C4-2B (cell line): ENCODE results near the gene CAVIN1.

Experiments used
- ZFX ChIP-seq: fragments of 450-650 bp; IDR thresholded peaks from 2 replicates; pipeline ENCODE4 v1.6.1; 2017
- TF ChIP-seq, protein P1 (sequence below): fragments of 450-650 bp; conservative IDR thresholded peaks from 2 replicates; pipeline ENCODE4 v1.5.1; 2017; ENCODE audit warnings: mild to moderate bottlenecking

DNA sequence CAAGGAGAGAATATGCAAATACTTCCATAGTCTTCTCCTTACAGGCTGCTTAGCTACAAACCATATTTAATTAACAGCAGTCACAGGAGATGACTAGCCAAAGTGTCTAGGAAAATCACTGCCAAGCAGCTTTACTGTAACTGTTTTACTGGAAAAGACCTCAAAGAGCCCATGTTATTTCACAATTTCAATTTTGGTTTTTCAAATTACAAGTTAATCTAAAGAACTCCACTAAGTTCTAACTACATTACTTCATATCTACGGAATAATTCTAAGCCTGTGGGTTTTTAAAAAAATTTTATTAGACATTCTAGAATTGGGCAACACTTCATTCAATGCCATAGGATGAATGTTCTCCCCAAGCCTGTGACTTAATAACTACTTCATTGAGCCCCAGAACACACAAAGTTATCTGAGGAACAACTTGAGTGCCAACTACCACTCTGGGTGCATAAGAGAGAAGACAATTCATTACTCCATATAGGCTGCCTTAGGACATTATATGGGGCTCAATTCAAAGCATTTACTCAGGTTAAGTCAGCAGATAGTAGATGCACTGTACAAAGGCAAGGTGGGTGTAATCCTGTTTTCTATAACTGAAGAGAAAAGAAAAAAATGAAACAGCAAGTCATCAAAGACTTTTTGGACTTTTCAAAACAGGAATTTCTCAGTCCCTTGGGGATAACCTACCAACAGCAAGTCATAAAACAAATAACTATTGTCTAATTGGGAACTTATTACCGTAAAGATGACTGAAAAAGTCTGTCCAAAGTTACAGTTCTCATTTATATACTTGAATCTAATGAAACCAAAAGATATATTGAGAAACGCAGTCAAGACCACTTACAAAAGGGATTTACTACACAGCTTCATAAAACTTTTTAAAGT lies 67.9 kb downstream of the CAVIN1 start:
- TF ChIP-seq, protein P1, sequence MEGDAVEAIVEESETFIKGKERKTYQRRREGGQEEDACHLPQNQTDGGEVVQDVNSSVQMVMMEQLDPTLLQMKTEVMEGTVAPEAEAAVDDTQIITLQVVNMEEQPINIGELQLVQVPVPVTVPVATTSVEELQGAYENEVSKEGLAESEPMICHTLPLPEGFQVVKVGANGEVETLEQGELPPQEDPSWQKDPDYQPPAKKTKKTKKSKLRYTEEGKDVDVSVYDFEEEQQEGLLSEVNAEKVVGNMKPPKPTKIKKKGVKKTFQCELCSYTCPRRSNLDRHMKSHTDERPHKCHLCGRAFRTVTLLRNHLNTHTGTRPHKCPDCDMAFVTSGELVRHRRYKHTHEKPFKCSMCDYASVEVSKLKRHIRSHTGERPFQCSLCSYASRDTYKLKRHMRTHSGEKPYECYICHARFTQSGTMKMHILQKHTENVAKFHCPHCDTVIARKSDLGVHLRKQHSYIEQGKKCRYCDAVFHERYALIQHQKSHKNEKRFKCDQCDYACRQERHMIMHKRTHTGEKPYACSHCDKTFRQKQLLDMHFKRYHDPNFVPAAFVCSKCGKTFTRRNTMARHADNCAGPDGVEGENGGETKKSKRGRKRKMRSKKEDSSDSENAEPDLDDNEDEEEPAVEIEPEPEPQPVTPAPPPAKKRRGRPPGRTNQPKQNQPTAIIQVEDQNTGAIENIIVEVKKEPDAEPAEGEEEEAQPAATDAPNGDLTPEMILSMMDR = no peak
- TF ChIP-seq ZFX = no peak
